ENCODE data around the gene FASTKD2. TPM values are rescaled to one million over a fixed set of nuclear protein-coding genes. Genes with fewer than 3 reads are reported as not detected.

Gene FASTKD2
- total RNA-seq, 1 experiment from 2014 or later: 34.6 TPM

- DNase-seq (ENCODE audit: unreplicated experiment): no peak
- Mint-ChIP-seq H3K9me3 (ENCODE audit: unreplicated experiment) (no peaks in the 10 kb centered on the region), H3K27me3 (ENCODE audit: insufficient read depth, unreplicated experiment) (peaks cover 34% of the 10 kb centered on the region), H3K4me3 (ENCODE audit: unreplicated experiment) (no peak overlapping the region), H3K36me3 (ENCODE audit: insufficient read depth, unreplicated experiment) (no peaks in the 10 kb centered on the region), H3K27ac (ENCODE audit: low read depth, unreplicated experiment) (no peak overlapping the region), H3K4me1 (ENCODE audit: insufficient read depth, unreplicated experiment) (no peaks in the 10 kb centered on the region)
- intact Hi-C loops (cut with micrococcal nuclease): no loop called here
- no peak for TF ChIP-seq CTCF (IDR thresholded peaks at IDR 0.05; ENCODE audit: unreplicated experiment)
- no TSS peak for BruUV-seq (replicated peaks)
- CTCF ChIA-PET: no interaction called here
- POLR2A ChIA-PET: no interaction called here
Measured at GRCh38 chr2:206733341-206733740, 32.1 kb upstream of the FASTKD2 start.

- ChIA-PET CTCF (interaction anchor here (0.6 to 1.1 kb wide), 3 partner anchors 44 to 978 kb away, joined by 3 to 4 read pairs (median 3); no protein-coding TSS in a partner anchor), POLR2A (no interaction called here)
- Mint-ChIP-seq H3K27ac (ENCODE audit: low read depth, unreplicated experiment) (no peak overlapping the region), H3K27me3 (ENCODE audit: insufficient read depth, unreplicated experiment) (peaks cover 11% of the 10 kb centered on the region), H3K4me1 (ENCODE audit: insufficient read depth, unreplicated experiment) (no peaks in the 10 kb centered on the region), H3K36me3 (ENCODE audit: insufficient read depth, unreplicated experiment) (no peaks in the 10 kb centered on the region), H3K9me3 (ENCODE audit: unreplicated experiment) (no peaks in the 10 kb centered on the region), H3K4me3 (ENCODE audit: unreplicated experiment) (no peak overlapping the region)
- no TSS peak for BruUV-seq (replicated peaks)
- no peak for TF ChIP-seq CTCF (IDR thresholded peaks at IDR 0.05; ENCODE audit: unreplicated experiment)
- DNase-seq (ENCODE audit: unreplicated experiment): no peak
- intact Hi-C loops (cut with micrococcal nuclease): no loop called here
Measured at GRCh38 chr2:206736935-206737334, 28.5 kb upstream of the FASTKD2 start.

GRCh38 chr2:206739271-206739670 is 26.1 kb upstream of the FASTKD2 start:
- Mint-ChIP-seq H3K4me3 (ENCODE audit: unreplicated experiment) (no peak overlapping the region), H3K36me3 (ENCODE audit: insufficient read depth, unreplicated experiment) (no peaks in the 10 kb centered on the region), H3K9me3 (ENCODE audit: unreplicated experiment) (no peaks in the 10 kb centered on the region), H3K27ac (ENCODE audit: low read depth, unreplicated experiment) (no peak overlapping the region), H3K4me1 (ENCODE audit: insufficient read depth, unreplicated experiment) (no peaks in the 10 kb centered on the region), H3K27me3 (ENCODE audit: insufficient read depth, unreplicated experiment) (no peaks in the 10 kb centered on the region)
- CTCF ChIA-PET: interaction anchor here (0.7 kb wide), 1 partner anchor 717 kb away, joined by 5 read pairs; no protein-coding TSS in a partner anchor
- POLR2A ChIA-PET: no interaction called here
- TF ChIP-seq CTCF (IDR thresholded peaks at IDR 0.05; ENCODE audit: unreplicated experiment): no peak
- DNase-seq (ENCODE audit: unreplicated experiment): no peak
- BruUV-seq (replicated peaks): no TSS peak
- intact Hi-C loops (cut with micrococcal nuclease): no loop called here

GRCh38 chr2:206740800-206741199 is 24.6 kb upstream of the FASTKD2 start:
- no peak for TF ChIP-seq CTCF (IDR thresholded peaks at IDR 0.05; ENCODE audit: unreplicated experiment)
- Mint-ChIP-seq H3K9me3 (ENCODE audit: unreplicated experiment) (no peaks in the 10 kb centered on the region), H3K4me1 (ENCODE audit: insufficient read depth, unreplicated experiment) (no peaks in the 10 kb centered on the region), H3K36me3 (ENCODE audit: insufficient read depth, unreplicated experiment) (no peaks in the 10 kb centered on the region), H3K27me3 (ENCODE audit: insufficient read depth, unreplicated experiment) (no peaks in the 10 kb centered on the region), H3K4me3 (ENCODE audit: unreplicated experiment) (no peak overlapping the region), H3K27ac (ENCODE audit: low read depth, unreplicated experiment) (no peak overlapping the region)
- intact Hi-C loops (cut with micrococcal nuclease): no loop called here
- POLR2A ChIA-PET: interaction anchor here (1.5 kb wide), 1 partner anchor 12 kb away, joined by 3 read pairs; no protein-coding TSS in a partner anchor
- no peak for DNase-seq (ENCODE audit: unreplicated experiment)
- CTCF ChIA-PET: no interaction called here
- no TSS peak for BruUV-seq (replicated peaks)

Measured in MCF 10A (cell line).